SK-N-SH treated with all-trans-retinoic acid at 6 μM for 48 hours (cell line): ENCODE data around the gene TTC23L.

Experiments
- ATAC-seq: fragments of 200-7000 bp; cut with Tn5 transposase; 3 replicates; pipeline ENCODE4 v1.9.1; 2020; ENCODE audit warnings: mild to moderate bottlenecking, moderate library complexity
- ARNTL ChIP-seq: fragments of 450-650 bp; formaldehyde crosslinking; IDR thresholded peaks from 2 replicates; pipeline ENCODE4 v1.5.0; 2020; ENCODE audit warnings: low read depth, mild to moderate bottlenecking, moderate library complexity, borderline replicate concordance
- BACH2 ChIP-seq: fragments of 250-450 bp; sonication (Bioruptor Pico); IDR thresholded peaks from 2 replicates; pipeline ENCODE4 v1.9.0; 2021; ENCODE audit warnings: mild to moderate bottlenecking, borderline replicate concordance
- OSR1 ChIP-seq: fragments of 250-450 bp; sonication (Bioruptor Pico); IDR thresholded peaks from 2 replicates; pipeline ENCODE4 v1.8.0; 2022; ENCODE audit warnings: moderate library complexity, mild to moderate bottlenecking, inconsistent platforms
- PATZ1 ChIP-seq: fragments of 250-450 bp; sonication (Bioruptor Pico); IDR thresholded peaks from 2 replicates; pipeline ENCODE4 v1.8.0; 2020; ENCODE audit warnings: mild to moderate bottlenecking, moderate library complexity, borderline replicate concordance
- TOX ChIP-seq: fragments of 250-450 bp; sonication (Bioruptor Pico); IDR thresholded peaks from 2 replicates; pipeline ENCODE4 v1.8.0; 2021; ENCODE audit warnings: mild to moderate bottlenecking, moderate library complexity, borderline replicate concordance
- ZFP30 ChIP-seq: fragments of 450-650 bp; formaldehyde crosslinking; IDR thresholded peaks from 2 replicates; pipeline ENCODE4 v1.5.0; 2022; ENCODE audit warnings: mild to moderate bottlenecking, moderate library complexity
- ZNF70 ChIP-seq: fragments of 450-650 bp; formaldehyde crosslinking; IDR thresholded peaks from 2 replicates; pipeline ENCODE4 v1.5.0; 2020; ENCODE audit warnings: mild to moderate bottlenecking, moderate library complexity
- TF ChIP-seq, protein P1 (sequence below): fragments of 250-450 bp; sonication (Bioruptor Pico); IDR thresholded peaks from 2 replicates; pipeline ENCODE4 v1.8.0; 2021; ENCODE audit warnings: low read depth, mild to moderate bottlenecking, moderate library complexity, borderline replicate concordance
- TF ChIP-seq, protein P2 (sequence below): fragments of 250-450 bp; sonication (Bioruptor Pico); IDR thresholded peaks from 2 replicates; pipeline ENCODE4 v1.5.0; 2020; ENCODE audit warnings: mild to moderate bottlenecking, moderate library complexity

Gene TTC23L

GRCh38 chr5:34944044-34944443 lies 105.1 kb downstream of the TTC23L start:
- ATAC-seq = no peak
- TF ChIP-seq OSR1 (CRISPR knock-in tag) = no peak
- no peak for TF ChIP-seq BACH2 (CRISPR knock-in tag)
- TF ChIP-seq ARNTL (CRISPR knock-in tag) = no peak
- TF ChIP-seq, protein P1, sequence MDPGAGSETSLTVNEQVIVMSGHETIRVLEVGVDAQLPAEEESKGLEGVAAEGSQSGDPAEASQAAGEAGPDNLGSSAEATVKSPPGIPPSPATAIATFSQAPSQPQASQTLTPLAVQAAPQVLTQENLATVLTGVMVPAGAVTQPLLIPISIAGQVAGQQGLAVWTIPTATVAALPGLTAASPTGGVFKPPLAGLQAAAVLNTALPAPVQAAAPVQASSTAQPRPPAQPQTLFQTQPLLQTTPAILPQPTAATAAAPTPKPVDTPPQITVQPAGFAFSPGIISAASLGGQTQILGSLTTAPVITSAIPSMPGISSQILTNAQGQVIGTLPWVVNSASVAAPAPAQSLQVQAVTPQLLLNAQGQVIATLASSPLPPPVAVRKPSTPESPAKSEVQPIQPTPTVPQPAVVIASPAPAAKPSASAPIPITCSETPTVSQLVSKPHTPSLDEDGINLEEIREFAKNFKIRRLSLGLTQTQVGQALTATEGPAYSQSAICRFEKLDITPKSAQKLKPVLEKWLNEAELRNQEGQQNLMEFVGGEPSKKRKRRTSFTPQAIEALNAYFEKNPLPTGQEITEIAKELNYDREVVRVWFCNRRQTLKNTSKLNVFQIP (CRISPR knock-in tag) = no peak
- TF ChIP-seq, protein P2, sequence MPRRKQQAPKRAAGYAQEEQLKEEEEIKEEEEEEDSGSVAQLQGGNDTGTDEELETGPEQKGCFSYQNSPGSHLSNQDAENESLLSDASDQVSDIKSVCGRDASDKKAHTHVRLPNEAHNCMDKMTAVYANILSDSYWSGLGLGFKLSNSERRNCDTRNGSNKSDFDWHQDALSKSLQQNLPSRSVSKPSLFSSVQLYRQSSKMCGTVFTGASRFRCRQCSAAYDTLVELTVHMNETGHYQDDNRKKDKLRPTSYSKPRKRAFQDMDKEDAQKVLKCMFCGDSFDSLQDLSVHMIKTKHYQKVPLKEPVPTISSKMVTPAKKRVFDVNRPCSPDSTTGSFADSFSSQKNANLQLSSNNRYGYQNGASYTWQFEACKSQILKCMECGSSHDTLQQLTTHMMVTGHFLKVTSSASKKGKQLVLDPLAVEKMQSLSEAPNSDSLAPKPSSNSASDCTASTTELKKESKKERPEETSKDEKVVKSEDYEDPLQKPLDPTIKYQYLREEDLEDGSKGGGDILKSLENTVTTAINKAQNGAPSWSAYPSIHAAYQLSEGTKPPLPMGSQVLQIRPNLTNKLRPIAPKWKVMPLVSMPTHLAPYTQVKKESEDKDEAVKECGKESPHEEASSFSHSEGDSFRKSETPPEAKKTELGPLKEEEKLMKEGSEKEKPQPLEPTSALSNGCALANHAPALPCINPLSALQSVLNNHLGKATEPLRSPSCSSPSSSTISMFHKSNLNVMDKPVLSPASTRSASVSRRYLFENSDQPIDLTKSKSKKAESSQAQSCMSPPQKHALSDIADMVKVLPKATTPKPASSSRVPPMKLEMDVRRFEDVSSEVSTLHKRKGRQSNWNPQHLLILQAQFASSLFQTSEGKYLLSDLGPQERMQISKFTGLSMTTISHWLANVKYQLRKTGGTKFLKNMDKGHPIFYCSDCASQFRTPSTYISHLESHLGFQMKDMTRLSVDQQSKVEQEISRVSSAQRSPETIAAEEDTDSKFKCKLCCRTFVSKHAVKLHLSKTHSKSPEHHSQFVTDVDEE (CRISPR knock-in tag) = no peak
- no peak for TF ChIP-seq ZNF70
- no peak for TF ChIP-seq PATZ1 (CRISPR knock-in tag)

GRCh38 chr5:34944460-34945047 lies 105.6 kb downstream of the TTC23L start:
- no peak for TF ChIP-seq ZNF70
- TF ChIP-seq OSR1 (CRISPR knock-in tag) = no peak
- TF ChIP-seq ZFP30 (CRISPR knock-in tag) = no peak
- no peak for TF ChIP-seq TOX (CRISPR knock-in tag)
- ATAC-seq = no peak
